Skeletal muscle cell (primary cell): ENCODE data around the gene ACTA2.

Experiments
- DNase-seq: peaks from one replicate; pipeline ENCODE4 v3.0.0-alpha.2; 2010; ENCODE audit warnings: low read depth
- H3K4me3 ChIP-seq: 2 replicates; pipeline ENCODE4 v1.5.1; 2011; ENCODE audit warnings: low read depth, mild to moderate bottlenecking, control low read depth, low read length, moderate library complexity

ACTA2 gene

DNA sequence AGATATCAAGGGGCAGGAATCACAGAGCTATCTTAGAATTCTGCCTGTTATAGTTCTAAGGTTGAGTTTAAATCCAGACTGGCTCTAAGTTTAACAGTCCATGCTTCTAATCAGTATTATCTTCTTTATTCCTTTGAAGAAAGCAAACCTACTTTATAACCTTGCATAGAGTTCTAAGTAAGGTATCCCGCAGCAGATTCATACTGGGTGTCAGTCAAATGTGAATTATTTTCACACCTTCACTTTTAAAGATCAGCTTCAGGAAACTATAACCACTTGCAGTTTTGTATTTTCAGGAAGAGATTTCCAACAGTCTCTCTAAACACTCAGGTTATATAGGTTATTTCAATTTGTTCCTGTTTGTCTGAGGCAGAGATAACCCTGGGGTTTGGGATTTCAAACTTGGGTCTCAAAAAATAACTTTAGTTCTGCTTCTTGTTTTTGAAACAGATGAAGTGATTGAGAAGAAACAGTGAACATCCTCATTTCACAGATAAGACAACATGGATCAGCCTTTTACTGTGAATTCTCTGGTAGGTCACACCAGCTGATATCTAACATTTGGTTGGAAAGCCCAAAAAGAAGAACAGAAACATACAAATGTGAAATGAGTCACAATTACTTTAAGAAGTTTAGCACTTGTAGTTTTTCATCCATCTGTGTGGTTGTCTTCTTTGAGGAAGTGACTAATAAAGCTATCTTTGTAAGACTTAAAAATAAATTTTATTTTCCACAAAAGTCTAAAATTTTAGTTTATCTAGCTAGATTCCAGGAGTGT, 51.2 kb downstream of the ACTA2 start:
- no peak for DNase-seq
- H3K4me3 ChIP-seq, result no peak overlapping the region

- H3K4me3 ChIP-seq, result no peak overlapping the region
- DNase-seq, result no peak
Observed at GRCh38 chr10:88899886-88900285, 52.7 kb downstream of the ACTA2 start.

DNA sequence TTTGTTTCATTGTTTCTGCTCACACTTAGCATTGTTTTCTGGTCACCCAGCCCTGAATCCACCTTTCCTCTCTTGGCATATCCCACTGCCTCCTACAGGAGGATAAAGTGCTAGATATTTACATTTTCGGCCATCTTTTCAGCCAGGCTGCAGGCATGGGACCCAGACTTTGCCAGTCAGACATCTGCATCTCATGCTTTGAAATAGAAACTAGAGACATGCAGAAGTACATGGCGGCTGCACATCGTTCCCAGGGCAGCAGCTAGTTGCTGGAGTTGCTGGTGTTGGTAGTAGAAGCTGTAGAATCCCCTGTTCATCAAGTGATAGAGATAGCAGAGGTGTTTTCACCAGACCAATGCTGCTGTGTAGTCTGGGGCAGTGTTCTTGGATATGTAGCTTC, 53.8 kb downstream of the ACTA2 start:
- H3K4me3 ChIP-seq, result no peak overlapping the region
- no peak for DNase-seq

- H3K4me3 ChIP-seq, result no peak overlapping the region
- DNase-seq, result no peak
Observed at GRCh38 chr10:88896994-88897853, 55.3 kb downstream of the ACTA2 start.

DNA sequence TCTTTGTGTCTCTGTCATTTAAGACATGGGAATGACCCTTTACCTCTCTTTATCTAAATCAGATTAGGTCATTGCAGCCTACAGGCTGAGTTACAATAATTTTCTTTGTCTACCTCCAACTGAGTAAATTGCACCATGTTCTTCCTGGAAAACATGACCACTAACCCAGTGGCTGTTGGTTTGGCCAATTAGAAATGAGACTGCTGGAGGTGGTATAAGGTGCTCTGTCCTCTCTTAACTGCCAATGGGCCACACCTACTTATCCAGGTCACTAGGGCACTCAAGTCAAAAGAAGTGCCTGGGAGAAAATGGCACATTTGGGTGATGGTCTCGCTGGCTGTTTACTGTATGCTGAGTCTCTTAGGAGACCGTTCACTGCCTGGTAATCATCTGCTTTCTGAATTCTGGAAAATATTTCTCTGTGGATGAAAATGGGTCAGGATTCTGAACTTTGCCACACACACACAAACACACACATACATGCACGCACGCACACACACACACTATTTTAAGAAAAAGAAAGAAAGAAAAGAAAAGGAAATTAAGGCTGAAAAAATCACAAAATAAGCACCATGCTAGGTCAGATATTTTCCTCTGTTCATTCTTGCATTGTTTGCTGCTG, 56.1 kb downstream of the ACTA2 start:
- no peak overlapping the region for H3K4me3 ChIP-seq
- DNase-seq, result no peak

GRCh38 chr10:88895250-88895649, 57.3 kb downstream of the ACTA2 start:
- H3K4me3 ChIP-seq, result no peak overlapping the region
- no peak for DNase-seq

- DNase-seq, result no peak
- no peak overlapping the region for H3K4me3 ChIP-seq
Observed at GRCh38 chr10:88893611-88894010, 59.0 kb downstream of the ACTA2 start.

- no peak for DNase-seq
- no peak overlapping the region for H3K4me3 ChIP-seq
Observed at GRCh38 chr10:88892222-88892967, 60.2 kb downstream of the ACTA2 start.

DNA sequence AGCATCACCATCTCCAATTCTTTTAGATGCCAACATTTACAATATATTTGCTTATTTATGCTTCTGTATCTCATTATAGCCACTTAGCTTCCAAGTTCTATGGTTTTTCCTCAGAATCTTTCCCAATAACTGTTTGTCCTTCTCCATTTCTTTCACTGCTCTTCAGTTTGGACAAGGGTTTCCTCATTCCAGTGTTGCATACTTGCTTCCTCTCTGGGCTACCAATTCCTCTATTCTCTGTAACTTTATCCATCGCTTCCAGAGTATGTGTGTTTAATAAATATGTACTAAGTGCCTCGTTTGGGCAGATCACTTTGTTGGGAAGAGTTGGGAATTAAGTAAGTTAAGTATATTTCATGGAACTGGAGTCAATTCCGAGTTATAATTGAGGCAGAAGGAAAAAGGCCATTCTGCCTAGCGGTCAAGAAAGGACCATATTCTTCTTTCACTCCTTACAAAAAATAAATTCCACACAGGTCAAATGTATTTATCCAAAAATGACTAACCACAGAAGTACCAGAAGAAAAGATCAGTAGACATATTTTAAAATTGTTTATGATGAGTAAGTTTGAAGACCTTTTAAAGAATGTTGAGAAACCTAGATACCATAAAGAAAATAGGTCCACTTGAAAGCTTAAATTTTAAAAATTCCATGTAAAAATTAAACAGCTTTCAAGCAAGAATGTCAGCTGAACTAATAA, 61.7 kb downstream of the ACTA2 start:
- H3K4me3 ChIP-seq, result no peak overlapping the region
- DNase-seq, result no peak

GRCh38 chr10:88889559-88890337, 62.8 kb downstream of the ACTA2 start:
- no peak overlapping the region for H3K4me3 ChIP-seq
- no peak for DNase-seq

- no peak for DNase-seq
- no peak overlapping the region for H3K4me3 ChIP-seq
Observed at GRCh38 chr10:88888810-88889445, 63.6 kb downstream of the ACTA2 start.

GRCh38 chr10:88886557-88886956, 66.0 kb downstream of the ACTA2 start:
- no peak for DNase-seq
- H3K4me3 ChIP-seq, result no peak overlapping the region
